Measurements from ENCODE around the gene TRIM41. TPM values are rescaled to one million over a fixed set of nuclear protein-coding genes. Genes with fewer than 3 reads are reported as not detected.

TRIM41 gene
- total RNA-seq, 1 donor from 2014 or later, result 28.8 TPM

DNA sequence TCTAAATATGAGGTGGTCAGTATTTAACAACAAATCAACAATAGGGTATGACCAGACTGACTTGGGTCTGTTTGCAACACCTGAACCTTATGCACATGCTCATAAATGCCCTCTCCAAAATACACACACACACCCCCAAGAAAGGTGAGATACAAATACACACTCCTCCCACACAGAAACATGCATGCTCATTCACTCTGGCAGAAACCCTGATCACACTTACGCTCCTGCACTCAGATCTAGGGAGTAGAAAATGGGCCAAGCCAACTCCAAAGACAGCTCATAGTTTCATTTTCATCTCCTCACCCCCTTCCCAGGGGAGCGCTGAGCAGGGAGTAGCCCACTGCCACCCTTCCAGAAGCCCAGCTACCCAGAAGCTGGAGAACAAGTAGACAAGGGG, 29.4 kb upstream of the TRIM41 start:
- no peak for DNase-seq
- Mint-ChIP-seq H3K9me3 (ENCODE audit: unreplicated experiment) (peaks cover 26% of the 10 kb centered on the region), H3K4me1 (ENCODE audit: low read depth, unreplicated experiment) (peaks cover 3% of the 10 kb centered on the region), H3K27me3 (ENCODE audit: unreplicated experiment) (peaks cover 30% of the 10 kb centered on the region), H3K4me3 (ENCODE audit: unreplicated experiment) (no peak overlapping the region), H3K27ac (ENCODE audit: unreplicated experiment) (no peak overlapping the region), H3K36me3 (ENCODE audit: unreplicated experiment) (peaks cover 4% of the 10 kb centered on the region)
- TF ChIP-seq, protein P1, sequence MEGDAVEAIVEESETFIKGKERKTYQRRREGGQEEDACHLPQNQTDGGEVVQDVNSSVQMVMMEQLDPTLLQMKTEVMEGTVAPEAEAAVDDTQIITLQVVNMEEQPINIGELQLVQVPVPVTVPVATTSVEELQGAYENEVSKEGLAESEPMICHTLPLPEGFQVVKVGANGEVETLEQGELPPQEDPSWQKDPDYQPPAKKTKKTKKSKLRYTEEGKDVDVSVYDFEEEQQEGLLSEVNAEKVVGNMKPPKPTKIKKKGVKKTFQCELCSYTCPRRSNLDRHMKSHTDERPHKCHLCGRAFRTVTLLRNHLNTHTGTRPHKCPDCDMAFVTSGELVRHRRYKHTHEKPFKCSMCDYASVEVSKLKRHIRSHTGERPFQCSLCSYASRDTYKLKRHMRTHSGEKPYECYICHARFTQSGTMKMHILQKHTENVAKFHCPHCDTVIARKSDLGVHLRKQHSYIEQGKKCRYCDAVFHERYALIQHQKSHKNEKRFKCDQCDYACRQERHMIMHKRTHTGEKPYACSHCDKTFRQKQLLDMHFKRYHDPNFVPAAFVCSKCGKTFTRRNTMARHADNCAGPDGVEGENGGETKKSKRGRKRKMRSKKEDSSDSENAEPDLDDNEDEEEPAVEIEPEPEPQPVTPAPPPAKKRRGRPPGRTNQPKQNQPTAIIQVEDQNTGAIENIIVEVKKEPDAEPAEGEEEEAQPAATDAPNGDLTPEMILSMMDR (IDR thresholded peaks at IDR 0.05; ENCODE audit: partially characterized antibody, unreplicated experiment), result no peak

DNA sequence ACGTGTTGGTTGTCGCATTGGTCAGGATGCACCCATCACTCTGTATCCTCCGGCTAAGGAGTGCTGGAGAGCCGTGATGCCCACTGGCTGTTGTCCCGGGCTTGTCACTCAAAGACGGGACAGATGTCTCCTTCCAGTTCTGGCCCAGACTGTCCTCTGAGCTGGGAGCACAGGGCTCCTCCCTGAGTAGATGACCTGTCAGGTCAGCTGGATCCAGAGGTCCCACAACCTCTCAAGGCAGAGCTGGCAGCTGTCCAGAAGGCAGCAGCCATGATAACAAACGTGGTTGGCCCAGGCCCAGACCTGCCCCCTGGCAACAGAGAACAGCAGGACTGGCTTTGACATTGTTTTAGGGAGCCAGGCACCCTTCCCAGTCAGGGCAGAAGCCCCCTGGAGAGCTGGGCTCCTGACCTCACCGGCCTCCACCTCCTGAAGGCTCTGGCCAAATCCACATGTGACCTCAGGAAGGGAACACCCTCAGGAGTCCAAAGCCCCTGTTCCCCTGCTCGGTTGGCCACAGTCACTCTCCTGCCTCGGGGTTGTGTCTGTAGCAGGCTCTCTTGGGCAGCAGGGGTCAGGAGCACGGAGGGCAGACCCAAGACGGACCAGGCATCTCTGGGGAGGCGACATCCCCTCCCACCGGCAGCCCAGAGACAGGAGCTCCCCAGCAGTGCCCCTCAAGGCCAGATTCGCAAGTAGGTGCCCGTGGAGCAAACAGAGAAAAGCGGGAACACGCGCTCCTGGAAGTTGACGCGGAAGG, 28.4 kb upstream of the TRIM41 start:
- H3K4me1 Mint-ChIP-seq (ENCODE audit: low read depth, unreplicated experiment), result peaks cover 5% of the 10 kb centered on the region
- no peaks in the 10 kb centered on the region for H3K36me3 Mint-ChIP-seq (ENCODE audit: unreplicated experiment)
- peaks cover 27% of the 10 kb centered on the region for H3K27me3 Mint-ChIP-seq (ENCODE audit: unreplicated experiment)
- H3K4me3 Mint-ChIP-seq (ENCODE audit: unreplicated experiment), result no peak overlapping the region
- H3K27ac Mint-ChIP-seq (ENCODE audit: unreplicated experiment), result no peak overlapping the region
- no peak for DNase-seq
- H3K9me3 Mint-ChIP-seq (ENCODE audit: unreplicated experiment), result peaks cover 19% of the 10 kb centered on the region
- TF ChIP-seq, protein P1 (IDR thresholded peaks at IDR 0.05; ENCODE audit: partially characterized antibody, unreplicated experiment), result no peak

DNA sequence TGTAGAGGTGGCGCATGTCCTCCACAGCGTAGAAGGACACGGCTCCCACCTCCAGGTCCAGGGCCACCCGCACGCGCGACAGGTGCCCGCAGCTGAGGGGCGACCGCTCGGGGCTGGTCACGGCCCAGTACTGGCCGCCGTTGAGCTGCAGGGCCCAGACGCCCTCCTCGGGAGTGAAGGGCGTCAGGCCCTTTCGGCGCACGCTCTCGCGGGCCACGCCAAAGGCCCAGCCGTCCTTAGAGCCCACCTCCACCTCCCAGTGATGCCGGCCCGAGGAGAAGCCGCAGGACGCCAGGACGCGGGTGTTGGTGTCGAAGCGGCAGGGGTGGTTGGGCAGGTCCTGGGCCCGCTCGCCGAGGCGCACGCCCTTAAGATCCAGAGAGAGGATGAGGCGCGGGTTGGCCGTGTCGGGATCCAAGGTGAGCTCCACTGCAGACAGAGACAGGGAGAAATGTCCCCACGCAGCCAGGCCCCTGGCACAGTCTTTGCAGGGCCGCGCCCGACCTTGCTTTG, 27.8 kb upstream of the TRIM41 start:
- Mint-ChIP-seq H3K9me3 (ENCODE audit: unreplicated experiment) (peaks cover 14% of the 10 kb centered on the region), H3K36me3 (ENCODE audit: unreplicated experiment) (no peaks in the 10 kb centered on the region), H3K27ac (ENCODE audit: unreplicated experiment) (no peak overlapping the region), H3K4me3 (ENCODE audit: unreplicated experiment) (no peak overlapping the region), H3K4me1 (ENCODE audit: low read depth, unreplicated experiment) (peaks cover 11% of the 10 kb centered on the region), H3K27me3 (ENCODE audit: unreplicated experiment) (peaks cover 24% of the 10 kb centered on the region)
- TF ChIP-seq, protein P1 (IDR thresholded peaks at IDR 0.05; ENCODE audit: partially characterized antibody, unreplicated experiment), result no peak
- no peak for DNase-seq

DNA sequence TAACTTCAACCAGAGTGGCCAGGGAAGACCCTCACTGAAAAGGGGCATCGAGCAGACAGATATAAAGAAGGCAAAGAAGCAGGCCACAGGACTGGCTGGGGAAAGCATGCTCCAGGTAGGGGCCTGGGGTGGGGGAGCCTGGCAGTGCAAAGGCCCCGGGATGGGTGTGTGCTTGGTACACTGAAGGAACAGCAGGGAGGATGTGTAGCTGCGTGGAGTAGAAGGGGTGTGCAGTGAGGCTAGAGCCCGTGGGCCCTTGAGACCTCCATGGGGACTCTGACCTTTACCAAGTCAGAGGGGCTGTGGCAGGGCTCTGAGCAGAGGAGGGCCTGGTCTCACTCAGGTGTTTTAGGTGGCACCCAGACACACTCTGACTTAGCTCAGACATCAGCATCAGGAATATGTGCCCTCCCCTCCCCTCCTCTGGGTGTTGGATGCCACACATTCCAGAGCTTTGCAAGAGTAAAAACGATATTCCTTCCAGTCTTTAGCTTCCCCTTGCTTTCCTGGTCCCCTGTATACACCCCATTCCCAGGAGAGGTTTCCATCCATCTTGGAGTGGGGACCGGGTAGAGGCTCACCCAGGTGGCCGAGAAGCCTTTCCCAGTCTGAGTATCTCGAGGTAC, 25.6 kb upstream of the TRIM41 start:
- H3K4me1 Mint-ChIP-seq (ENCODE audit: low read depth, unreplicated experiment), result peaks cover 17% of the 10 kb centered on the region
- TF ChIP-seq, protein P1 (IDR thresholded peaks at IDR 0.05; ENCODE audit: partially characterized antibody, unreplicated experiment), result no peak
- H3K27me3 Mint-ChIP-seq (ENCODE audit: unreplicated experiment), result peaks cover 13% of the 10 kb centered on the region
- H3K27ac Mint-ChIP-seq (ENCODE audit: unreplicated experiment), result no peak overlapping the region
- H3K9me3 Mint-ChIP-seq (ENCODE audit: unreplicated experiment), result peaks cover 7% of the 10 kb centered on the region
- H3K36me3 Mint-ChIP-seq (ENCODE audit: unreplicated experiment), result no peaks in the 10 kb centered on the region
- H3K4me3 Mint-ChIP-seq (ENCODE audit: unreplicated experiment), result no peak overlapping the region
- no peak for DNase-seq
